Upper lobe of right lung (tissue), 1 donor: ENCODE measurements around the gene RXFP1. TPM values are rescaled to one million over a fixed set of nuclear protein-coding genes. Genes with fewer than 3 reads are reported as not detected.

ENCODE experiments used
- ATAC-seq: fragments of 200-7000 bp; cut with Tn5 transposase; one replicate; pipeline ENCODE4 v1.9.1; 2020; ENCODE audit warnings: mild to moderate bottlenecking, moderate library complexity
- DNase-seq: peaks from one replicate; pipeline ENCODE4 v3.0.0-alpha.2; 2020
- H3K27ac ChIP-seq: fragments of 200-600 bp; one replicate; pipeline ENCODE4 v1.8.0; 2022
- H3K27me3 ChIP-seq: fragments of 200-600 bp; one replicate; pipeline ENCODE4 v1.8.0; 2022; ENCODE audit warnings: mild to moderate bottlenecking
- H3K36me3 ChIP-seq: fragments of 200-600 bp; one replicate; pipeline ENCODE4 v1.8.0; 2022
- H3K4me1 ChIP-seq: fragments of 200-600 bp; one replicate; pipeline ENCODE4 v1.8.0; 2022
- H3K4me3 ChIP-seq: fragments of 200-600 bp; one replicate; pipeline ENCODE4 v1.8.0; 2022; ENCODE audit warnings: mild to moderate bottlenecking
- H3K9me3 ChIP-seq: fragments of 200-600 bp; one replicate; pipeline ENCODE4 v1.8.0; 2022
- intact Hi-C: fragments of 100-400 bp; cut with DNase I; formaldehyde crosslinking; loops from one replicate; pipeline ENCODE4 v1.11.0; 2022
- total RNA-seq: library from RNA; stranded (reverse); fragmentation: NEBNext Ultra II Directional; extraction: Animal tissue kit (Norgen Biotek cat#: 25700); gene quantifications from one replicate; pipeline ENCODE4 v1.2.1, GENCODE V29; 2021
- TF ChIP-seq, protein P1 (sequence below): fragments of 200-600 bp; IDR thresholded peaks from one replicate; pipeline ENCODE4 v1.8.0; 2022; ENCODE audit warnings: antibody characterized with exemption
- donor health status: DM: no; HTN: yes; CAD: no; lungs with severe emphysema.

The RXFP1 gene
- total RNA-seq, 1 donor from 2014 or later, result 7.9 TPM

DNA sequence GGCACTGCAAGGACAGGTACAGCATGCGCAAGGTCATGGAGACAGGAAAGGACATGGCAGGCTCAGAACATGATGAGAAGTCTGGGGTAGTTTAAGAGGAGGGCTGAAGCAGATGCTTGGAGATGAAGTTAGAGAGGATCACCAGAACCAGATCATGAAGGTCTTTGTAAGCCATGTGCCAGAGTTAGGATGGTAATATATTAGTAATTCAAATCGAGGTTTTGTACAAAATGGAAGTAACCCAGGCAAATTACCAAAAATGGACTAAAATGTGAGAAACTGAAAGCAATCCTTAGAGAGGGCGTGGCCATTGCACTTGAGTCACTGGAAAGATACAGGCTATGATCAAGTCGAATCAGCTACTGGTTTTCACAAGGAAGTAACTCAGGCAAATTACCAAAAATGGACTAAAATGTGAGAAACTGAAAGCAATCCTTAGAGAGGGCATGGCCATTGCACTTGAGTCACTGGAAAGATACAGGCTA, 13.5 kb downstream of the RXFP1 start:
- H3K27ac ChIP-seq, result no peak overlapping the region
- no peaks in the 10 kb centered on the region for H3K36me3 ChIP-seq
- H3K4me3 ChIP-seq, result no peak overlapping the region
- no peaks in the 10 kb centered on the region for H3K27me3 ChIP-seq
- DNase-seq (no peak), ATAC-seq (peak; percentile 28)
- no peaks in the 10 kb centered on the region for H3K9me3 ChIP-seq
- H3K4me1 ChIP-seq, result no peaks in the 10 kb centered on the region
- TF ChIP-seq, protein P1, sequence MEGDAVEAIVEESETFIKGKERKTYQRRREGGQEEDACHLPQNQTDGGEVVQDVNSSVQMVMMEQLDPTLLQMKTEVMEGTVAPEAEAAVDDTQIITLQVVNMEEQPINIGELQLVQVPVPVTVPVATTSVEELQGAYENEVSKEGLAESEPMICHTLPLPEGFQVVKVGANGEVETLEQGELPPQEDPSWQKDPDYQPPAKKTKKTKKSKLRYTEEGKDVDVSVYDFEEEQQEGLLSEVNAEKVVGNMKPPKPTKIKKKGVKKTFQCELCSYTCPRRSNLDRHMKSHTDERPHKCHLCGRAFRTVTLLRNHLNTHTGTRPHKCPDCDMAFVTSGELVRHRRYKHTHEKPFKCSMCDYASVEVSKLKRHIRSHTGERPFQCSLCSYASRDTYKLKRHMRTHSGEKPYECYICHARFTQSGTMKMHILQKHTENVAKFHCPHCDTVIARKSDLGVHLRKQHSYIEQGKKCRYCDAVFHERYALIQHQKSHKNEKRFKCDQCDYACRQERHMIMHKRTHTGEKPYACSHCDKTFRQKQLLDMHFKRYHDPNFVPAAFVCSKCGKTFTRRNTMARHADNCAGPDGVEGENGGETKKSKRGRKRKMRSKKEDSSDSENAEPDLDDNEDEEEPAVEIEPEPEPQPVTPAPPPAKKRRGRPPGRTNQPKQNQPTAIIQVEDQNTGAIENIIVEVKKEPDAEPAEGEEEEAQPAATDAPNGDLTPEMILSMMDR, result no peak
- intact Hi-C loops, result no loop called here

DNA sequence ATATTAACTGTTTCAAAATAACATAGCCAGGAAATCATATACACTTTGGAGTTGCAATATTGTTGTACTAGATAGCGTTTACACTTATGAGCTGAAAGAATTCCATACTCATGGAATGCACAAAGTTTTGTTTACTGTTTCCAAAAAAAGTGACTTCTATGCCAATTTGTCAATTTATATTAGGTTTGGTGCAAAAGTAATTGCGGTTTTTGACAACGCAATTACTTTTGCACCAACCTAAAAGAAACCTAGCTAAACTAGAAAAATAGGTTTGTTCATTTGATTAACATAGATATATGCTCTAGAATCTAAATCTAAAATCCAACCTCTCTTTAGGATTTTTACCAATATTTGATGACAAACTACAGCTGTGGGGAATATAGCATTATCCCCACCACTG, 15.2 kb downstream of the RXFP1 start:
- ATAC-seq, result no peak
- Histone ChIP-seq H3K27ac (no peak overlapping the region), H3K4me1 (no peaks in the 10 kb centered on the region), H3K9me3 (no peaks in the 10 kb centered on the region), H3K27me3 (no peaks in the 10 kb centered on the region), H3K4me3 (no peak overlapping the region), H3K36me3 (no peaks in the 10 kb centered on the region)
- intact Hi-C loops, result no loop called here
- DNase-seq, result no peak
- TF ChIP-seq, protein P1, result no peak

DNA sequence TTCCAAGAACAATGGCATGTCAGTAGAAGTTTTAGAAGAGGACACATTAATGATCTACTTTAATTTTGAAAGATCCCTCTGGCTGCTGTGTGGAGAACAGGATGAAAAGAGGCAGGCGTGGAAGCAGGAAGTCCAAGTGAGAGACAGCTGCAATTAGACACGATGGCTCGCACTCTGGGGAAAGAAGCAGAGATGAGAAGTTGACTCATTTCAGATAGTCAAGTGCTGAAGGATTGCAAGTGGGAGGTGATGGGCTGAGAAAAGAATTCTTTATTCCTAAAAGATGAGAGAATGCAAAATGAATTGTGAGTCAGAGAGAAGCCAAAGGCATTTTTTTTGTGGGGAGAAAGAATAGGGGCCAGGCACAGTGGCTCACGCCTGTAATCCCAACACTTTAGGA, 16.5 kb downstream of the RXFP1 start:
- H3K9me3 ChIP-seq, result no peaks in the 10 kb centered on the region
- DNase-seq (no peak), ATAC-seq (no peak)
- no peaks in the 10 kb centered on the region for H3K27me3 ChIP-seq
- no peak overlapping the region for H3K27ac ChIP-seq
- H3K4me3 ChIP-seq, result no peak overlapping the region
- intact Hi-C loops, result no loop called here
- TF ChIP-seq, protein P1, result no peak
- H3K36me3 ChIP-seq, result no peaks in the 10 kb centered on the region
- no peaks in the 10 kb centered on the region for H3K4me1 ChIP-seq

DNA sequence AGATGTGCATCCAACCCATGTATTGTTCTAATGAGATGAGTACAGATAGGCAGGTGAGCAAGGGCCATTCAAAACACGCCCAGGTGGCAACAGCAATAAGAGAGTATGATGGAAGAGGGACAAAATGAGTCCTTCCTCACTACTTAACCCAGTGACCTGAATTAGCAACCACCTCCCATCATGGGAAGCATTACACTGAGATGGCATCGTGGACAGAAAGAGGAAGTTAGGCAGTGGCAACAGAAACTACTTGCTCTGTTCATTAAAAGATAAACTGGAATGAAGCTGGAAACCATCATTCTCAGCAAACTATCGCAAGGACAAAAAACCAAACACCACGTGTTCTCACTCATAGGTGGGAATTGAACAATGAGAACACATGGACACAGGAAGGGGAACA, 17.2 kb downstream of the RXFP1 start:
- Histone ChIP-seq H3K9me3 (no peaks in the 10 kb centered on the region), H3K27ac (no peak overlapping the region), H3K4me1 (no peaks in the 10 kb centered on the region), H3K27me3 (no peaks in the 10 kb centered on the region), H3K4me3 (no peak overlapping the region), H3K36me3 (no peaks in the 10 kb centered on the region)
- TF ChIP-seq, protein P1, result no peak
- ATAC-seq (peak; percentile 79), DNase-seq (no peak)
- intact Hi-C loops, result no loop called here

DNA sequence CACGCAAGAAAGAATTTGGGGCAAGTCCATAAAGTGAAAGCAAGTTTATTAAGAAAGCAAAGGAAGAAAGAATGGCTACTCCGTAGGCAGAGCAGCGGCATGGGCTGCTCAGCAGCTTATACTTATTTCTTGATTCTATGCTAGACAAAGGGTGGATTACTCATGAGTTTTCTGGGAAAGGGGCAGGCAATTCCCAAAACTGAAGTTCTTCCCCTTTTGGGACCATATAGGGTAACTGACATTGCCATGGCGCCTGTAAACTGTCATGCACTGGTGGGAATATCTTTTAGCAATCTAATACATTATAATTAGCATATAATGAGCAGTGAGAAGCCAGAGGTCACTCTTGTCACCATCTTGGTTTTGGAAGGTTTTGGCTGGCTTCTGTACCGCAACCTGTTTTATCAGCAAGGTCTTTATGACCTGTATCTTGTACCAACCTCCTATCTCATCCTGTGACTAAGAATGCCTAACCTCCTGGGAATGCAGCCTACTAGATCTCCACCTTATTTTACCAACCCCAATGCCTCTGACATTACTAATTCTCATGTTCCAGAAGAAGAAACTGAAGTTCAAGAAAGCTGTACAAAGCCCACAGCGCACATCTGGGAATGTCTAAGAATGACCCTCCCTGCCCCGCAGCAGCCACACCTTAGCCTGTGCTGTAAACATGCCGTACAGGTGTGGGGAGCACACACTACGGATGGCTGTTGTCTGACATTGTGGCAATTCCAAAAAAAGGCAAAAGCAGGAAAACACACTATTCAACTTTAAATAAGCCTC, 18.6 kb downstream of the RXFP1 start:
- DNase-seq, result no peak
- no peak overlapping the region for H3K4me3 ChIP-seq
- intact Hi-C loops, result no loop called here

More for the DNA sequence above, 18.6 kb downstream of the RXFP1 start:
- H3K27me3 ChIP-seq, result no peaks in the 10 kb centered on the region
- no peaks in the 10 kb centered on the region for H3K9me3 ChIP-seq
- peak; percentile 15 for ATAC-seq
- no peak overlapping the region for H3K27ac ChIP-seq
- no peaks in the 10 kb centered on the region for H3K36me3 ChIP-seq
- TF ChIP-seq, protein P1, result no peak
- no peaks in the 10 kb centered on the region for H3K4me1 ChIP-seq
